GM19463 (cell line): ENCODE data around the gene WWOX.
"Not testable (repeated sequence)": the region's sequence is repeated elsewhere in the genome, so short reads cannot be mapped to it uniquely, and the experiment has no call there.

ENCODE experiments used
- ATAC-seq: cut with Tn5 transposase; IDR thresholded peaks from one replicate; pipeline ENCODE4 v1.9.1; 2021; ENCODE audit warnings: mild to moderate bottlenecking, moderate library complexity; ENCODE audit not compliant: unreplicated experiment

WWOX gene

GRCh38 chr16:78593352-78593751, 493.9 kb downstream of the WWOX start:
- ATAC-seq, result no peak

GRCh38 chr16:78594191-78594590, 494.7 kb downstream of the WWOX start:
- no peak for ATAC-seq

- ATAC-seq, result no peak
These were observed 497.0 kb downstream of the WWOX start for GRCh38 chr16:78596348-78596995.

- ATAC-seq, result no peak
These were observed 497.6 kb downstream of the WWOX start for GRCh38 chr16:78596996-78597422.

GRCh38 chr16:78597809-78598570, 498.5 kb downstream of the WWOX start:
- no peak for ATAC-seq

- no peak for ATAC-seq
These were observed 499.8 kb downstream of the WWOX start for GRCh38 chr16:78599271-78599670.

- ATAC-seq, result not testable (repeated sequence)
These were observed 505.1 kb downstream of the WWOX start for GRCh38 chr16:78604423-78605062.

- no peak for ATAC-seq
These were observed 506.2 kb downstream of the WWOX start for GRCh38 chr16:78605548-78606101.

GRCh38 chr16:78606545-78606944, 507.1 kb downstream of the WWOX start:
- no peak for ATAC-seq

GRCh38 chr16:78607022-78607421, 507.6 kb downstream of the WWOX start:
- no peak for ATAC-seq

GRCh38 chr16:78607465-78607864, 508.0 kb downstream of the WWOX start:
- ATAC-seq, result no peak

GRCh38 chr16:78608305-78608776, 508.9 kb downstream of the WWOX start:
- ATAC-seq, result no peak

GRCh38 chr16:78609402-78610274, 510.2 kb downstream of the WWOX start:
- no peak for ATAC-seq

- ATAC-seq, result no peak
These were observed 511.9 kb downstream of the WWOX start for GRCh38 chr16:78611318-78611717.

GRCh38 chr16:78619811-78620210, 520.4 kb downstream of the WWOX start:
- no peak for ATAC-seq

- no peak for ATAC-seq
These were observed 520.8 kb downstream of the WWOX start for GRCh38 chr16:78620291-78620690.

GRCh38 chr16:78623796-78624195, 524.3 kb downstream of the WWOX start:
- no peak for ATAC-seq

GRCh38 chr16:78624366-78624765, 524.9 kb downstream of the WWOX start:
- ATAC-seq, result no peak

- ATAC-seq, result no peak
These were observed 529.1 kb downstream of the WWOX start for GRCh38 chr16:78628461-78629045.

GRCh38 chr16:78629173-78629572, 529.7 kb downstream of the WWOX start:
- ATAC-seq, result no peak
